ENCODE data around the gene ASCC3. TPM values are rescaled to one million over a fixed set of nuclear protein-coding genes. Genes with fewer than 3 reads are reported as not detected.

ASCC3 gene
- total RNA-seq, 1 donor from 2014 or later, result 75.3 TPM

DNA sequence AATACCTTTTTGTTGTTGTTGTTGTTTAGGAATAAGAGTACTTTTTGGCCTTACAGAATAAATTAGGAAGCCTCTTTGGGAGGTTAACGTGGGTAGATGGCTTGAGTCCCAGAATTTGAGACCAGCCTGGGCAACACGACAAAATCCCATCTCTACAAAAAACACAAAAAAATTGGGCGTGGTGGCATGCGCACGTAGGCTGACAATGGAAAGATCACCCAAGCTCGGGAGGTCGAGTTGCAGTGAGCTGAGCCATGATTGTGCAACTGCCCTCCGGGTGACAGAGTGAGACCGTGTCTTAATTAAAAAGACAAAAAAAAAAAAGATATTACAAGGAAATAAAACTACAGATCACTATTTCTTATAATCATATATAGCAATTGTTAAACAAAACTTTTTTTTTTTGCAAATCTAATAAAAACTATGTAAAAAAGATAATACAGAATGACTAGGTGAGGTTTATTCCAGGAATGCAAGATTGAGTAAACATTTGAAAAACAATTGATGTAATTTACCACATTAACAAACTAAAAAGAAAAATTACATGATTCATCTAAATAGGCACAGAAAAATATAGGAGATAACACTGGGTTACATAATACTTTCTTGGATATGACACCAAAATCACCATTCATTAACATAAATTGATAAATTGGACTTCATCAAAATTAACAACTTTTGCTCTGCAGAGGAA is 43.6 kb upstream of the ASCC3 start:
- no peaks in the 10 kb centered on the region for H3K27me3 ChIP-seq
- no peaks in the 10 kb centered on the region for H3K4me1 ChIP-seq
- no peaks in the 10 kb centered on the region for H3F3A ChIP-seq (ENCODE audit: low read depth)
- H3K9me3 ChIP-seq (ENCODE audit: low read depth), result no peaks in the 10 kb centered on the region
- no peak overlapping the region for H2AFZ ChIP-seq (replicated peaks)
- H3K27ac ChIP-seq, result no peak overlapping the region
- no peak overlapping the region for H3K4me3 ChIP-seq
- Mint-ChIP-seq H3K36me3 (no peaks in the 10 kb centered on the region), H3K9me3 (no peaks in the 10 kb centered on the region), H3K4me1 (no peaks in the 10 kb centered on the region), H3K4me3 (no peak overlapping the region), H3K27me3 (ENCODE audit: insufficient read depth, low read depth) (no peaks in the 10 kb centered on the region), H3K27ac (no peak overlapping the region)
- no peaks in the 10 kb centered on the region for H3K36me3 ChIP-seq
- no peaks in the 10 kb centered on the region for H4K20me1 ChIP-seq (ENCODE audit: low read depth)
- no peak for DNase-seq (ENCODE audit: low spot score)
- no peak overlapping the region for H3K9ac ChIP-seq
- no peak overlapping the region for H3K4me2 ChIP-seq
- H3K79me2 ChIP-seq (ENCODE audit: low read depth), result no peaks in the 10 kb centered on the region
- TF ChIP-seq EZH2 (IDR thresholded peaks at IDR 0.05), result no peak

DNA sequence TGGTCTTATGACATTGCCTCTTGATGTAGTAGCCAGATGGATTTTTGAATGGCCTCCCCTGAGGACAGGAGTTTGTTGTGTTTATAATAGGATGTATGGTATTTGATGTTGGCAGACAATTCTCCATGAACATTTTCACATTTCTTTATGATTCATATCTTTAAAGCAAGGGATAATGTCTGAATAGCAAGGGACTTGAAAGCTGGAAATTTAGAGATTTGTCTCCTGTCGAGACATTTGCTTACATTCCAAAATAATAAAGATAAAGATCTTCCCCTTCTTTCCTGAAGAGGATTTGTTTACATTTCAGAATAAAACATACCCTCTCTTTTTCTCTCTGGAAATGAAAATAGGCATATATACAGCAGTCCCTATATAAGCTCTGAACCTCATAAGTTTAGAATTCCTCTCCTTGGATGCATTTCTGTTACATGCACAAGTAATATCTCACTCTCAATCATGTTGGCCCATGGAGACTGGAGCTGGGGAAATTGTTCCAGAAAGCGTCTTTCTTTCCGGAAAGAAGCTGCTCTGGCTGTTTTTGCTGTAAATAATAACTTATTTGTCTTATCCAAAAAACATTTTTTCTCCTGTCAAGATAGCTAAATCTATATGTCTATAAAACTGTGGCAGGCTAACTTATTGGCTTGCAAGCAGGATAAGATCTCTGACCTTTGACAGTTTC is 42.5 kb upstream of the ASCC3 start:
- Histone ChIP-seq H3K4me1 (no peaks in the 10 kb centered on the region), H3K4me3 (no peak overlapping the region), H3K27ac (no peak overlapping the region), H3K79me2 (ENCODE audit: low read depth) (no peaks in the 10 kb centered on the region), H3K4me2 (no peak overlapping the region), H3K9me3 (ENCODE audit: low read depth) (no peaks in the 10 kb centered on the region), H2AFZ (replicated peaks) (no peak overlapping the region), H3K9ac (no peak overlapping the region), H3F3A (ENCODE audit: low read depth) (no peaks in the 10 kb centered on the region), H3K27me3 (no peaks in the 10 kb centered on the region), H3K36me3 (no peaks in the 10 kb centered on the region), H4K20me1 (ENCODE audit: low read depth) (no peaks in the 10 kb centered on the region)
- H3K27ac Mint-ChIP-seq, result no peak overlapping the region
- H3K4me1 Mint-ChIP-seq, result no peaks in the 10 kb centered on the region
- TF ChIP-seq, protein P1, sequence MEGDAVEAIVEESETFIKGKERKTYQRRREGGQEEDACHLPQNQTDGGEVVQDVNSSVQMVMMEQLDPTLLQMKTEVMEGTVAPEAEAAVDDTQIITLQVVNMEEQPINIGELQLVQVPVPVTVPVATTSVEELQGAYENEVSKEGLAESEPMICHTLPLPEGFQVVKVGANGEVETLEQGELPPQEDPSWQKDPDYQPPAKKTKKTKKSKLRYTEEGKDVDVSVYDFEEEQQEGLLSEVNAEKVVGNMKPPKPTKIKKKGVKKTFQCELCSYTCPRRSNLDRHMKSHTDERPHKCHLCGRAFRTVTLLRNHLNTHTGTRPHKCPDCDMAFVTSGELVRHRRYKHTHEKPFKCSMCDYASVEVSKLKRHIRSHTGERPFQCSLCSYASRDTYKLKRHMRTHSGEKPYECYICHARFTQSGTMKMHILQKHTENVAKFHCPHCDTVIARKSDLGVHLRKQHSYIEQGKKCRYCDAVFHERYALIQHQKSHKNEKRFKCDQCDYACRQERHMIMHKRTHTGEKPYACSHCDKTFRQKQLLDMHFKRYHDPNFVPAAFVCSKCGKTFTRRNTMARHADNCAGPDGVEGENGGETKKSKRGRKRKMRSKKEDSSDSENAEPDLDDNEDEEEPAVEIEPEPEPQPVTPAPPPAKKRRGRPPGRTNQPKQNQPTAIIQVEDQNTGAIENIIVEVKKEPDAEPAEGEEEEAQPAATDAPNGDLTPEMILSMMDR (IDR thresholded peaks at IDR 0.05), result no peak
- TF ChIP-seq EZH2 (IDR thresholded peaks at IDR 0.05) (no peak), EZH2phosphoT487 (IDR thresholded peaks at IDR 0.05) (no peak)
- no peaks in the 10 kb centered on the region for H3K9me3 Mint-ChIP-seq
- no peaks in the 10 kb centered on the region for H3K36me3 Mint-ChIP-seq
- no peak overlapping the region for H3K4me3 Mint-ChIP-seq
- no peak for DNase-seq (ENCODE audit: low spot score)
- no peaks in the 10 kb centered on the region for H3K27me3 Mint-ChIP-seq (ENCODE audit: insufficient read depth, low read depth)

DNA sequence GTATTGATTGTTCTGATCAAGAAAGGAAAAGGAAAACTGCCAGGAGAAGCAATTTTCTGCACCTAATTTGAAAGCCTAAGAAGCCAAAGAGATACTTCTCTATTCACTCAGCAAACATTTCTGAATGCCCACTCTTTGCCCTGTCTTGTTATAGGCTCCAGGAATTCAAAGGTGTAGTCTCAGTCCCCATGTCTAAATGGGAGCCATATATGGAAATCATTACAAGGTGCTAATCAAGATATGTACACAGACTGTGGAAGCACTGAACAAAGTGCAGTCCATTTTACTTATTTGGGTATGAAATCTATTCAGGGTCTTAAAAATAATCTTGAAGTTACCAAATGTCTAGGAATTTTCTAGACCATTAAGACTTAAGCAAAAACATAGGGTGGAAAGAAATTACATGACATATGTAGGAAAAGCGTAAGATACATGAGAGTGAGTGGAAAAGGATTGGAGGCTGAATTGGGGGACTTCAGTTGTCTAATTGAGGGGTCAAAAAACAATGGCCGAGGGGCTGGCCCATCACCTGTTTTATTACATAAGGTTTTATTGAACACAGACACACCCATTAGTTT is 39.0 kb upstream of the ASCC3 start:
- H3F3A ChIP-seq (ENCODE audit: low read depth), result no peaks in the 10 kb centered on the region
- Mint-ChIP-seq H3K4me1 (no peaks in the 10 kb centered on the region), H3K36me3 (no peaks in the 10 kb centered on the region), H3K27ac (no peak overlapping the region), H3K4me3 (no peak overlapping the region), H3K9me3 (no peaks in the 10 kb centered on the region), H3K27me3 (ENCODE audit: insufficient read depth, low read depth) (no peaks in the 10 kb centered on the region)
- no peaks in the 10 kb centered on the region for H3K79me2 ChIP-seq (ENCODE audit: low read depth)
- H2AFZ ChIP-seq (replicated peaks), result no peak overlapping the region
- no peak overlapping the region for H3K4me2 ChIP-seq
- TF ChIP-seq EZH2phosphoT487 (IDR thresholded peaks at IDR 0.05) (no peak), EZH2 (IDR thresholded peaks at IDR 0.05) (no peak)
- TF ChIP-seq, protein P1 (IDR thresholded peaks at IDR 0.05), result no peak
- H3K4me3 ChIP-seq, result no peak overlapping the region
- no peak overlapping the region for H3K9ac ChIP-seq
- H3K36me3 ChIP-seq, result no peaks in the 10 kb centered on the region
- H3K27me3 ChIP-seq, result no peaks in the 10 kb centered on the region
- H3K27ac ChIP-seq, result no peak overlapping the region
- no peaks in the 10 kb centered on the region for H3K4me1 ChIP-seq
- no peaks in the 10 kb centered on the region for H4K20me1 ChIP-seq (ENCODE audit: low read depth)
- H3K9me3 ChIP-seq (ENCODE audit: low read depth), result no peaks in the 10 kb centered on the region
- no peak for DNase-seq (ENCODE audit: low spot score)

DNA sequence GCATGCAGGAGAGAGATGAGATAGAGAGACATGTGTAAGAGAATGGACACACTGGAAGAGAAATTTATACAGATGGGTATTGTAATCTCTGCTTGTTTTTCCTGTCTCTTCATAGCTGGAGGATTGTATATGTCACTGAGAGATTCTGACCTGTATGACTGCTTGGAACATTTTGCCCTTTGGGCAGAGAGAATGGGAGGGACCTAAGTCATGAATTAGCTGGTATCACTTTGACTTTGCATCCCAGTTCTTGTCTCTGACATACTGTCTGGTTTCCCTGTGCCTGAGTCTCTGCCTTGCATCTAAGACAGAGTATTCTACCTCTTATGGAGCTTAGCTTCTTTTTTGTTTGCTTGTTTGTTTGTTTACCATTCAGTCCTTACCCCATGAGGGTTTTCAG is 37.0 kb upstream of the ASCC3 start:
- no peak overlapping the region for H3K4me3 ChIP-seq
- H3K79me2 ChIP-seq (ENCODE audit: low read depth), result no peaks in the 10 kb centered on the region
- Mint-ChIP-seq H3K36me3 (no peaks in the 10 kb centered on the region), H3K9me3 (no peaks in the 10 kb centered on the region), H3K27ac (no peak overlapping the region), H3K27me3 (ENCODE audit: insufficient read depth, low read depth) (no peaks in the 10 kb centered on the region), H3K4me1 (no peaks in the 10 kb centered on the region), H3K4me3 (no peak overlapping the region)
- no peaks in the 10 kb centered on the region for H3K36me3 ChIP-seq
- H3K27ac ChIP-seq, result no peak overlapping the region
- H4K20me1 ChIP-seq (ENCODE audit: low read depth), result no peaks in the 10 kb centered on the region
- no peaks in the 10 kb centered on the region for H3K4me1 ChIP-seq
- no peak overlapping the region for H3K4me2 ChIP-seq
- H3K9ac ChIP-seq, result no peak overlapping the region
- no peak overlapping the region for H2AFZ ChIP-seq (replicated peaks)
- no peaks in the 10 kb centered on the region for H3F3A ChIP-seq (ENCODE audit: low read depth)
- H3K27me3 ChIP-seq, result no peaks in the 10 kb centered on the region
- DNase-seq (ENCODE audit: low spot score), result no peak
- TF ChIP-seq, protein P1 (IDR thresholded peaks at IDR 0.05), result no peak
- no peak for TF ChIP-seq EZH2phosphoT487 (IDR thresholded peaks at IDR 0.05)
- TF ChIP-seq EZH2 (IDR thresholded peaks at IDR 0.05), result no peak
- no peaks in the 10 kb centered on the region for H3K9me3 ChIP-seq (ENCODE audit: low read depth)

Measured in neural progenitor cell (in vitro differentiated cells).